WTC11 (cell line): ENCODE data around the gene CPNE5.

Source experiments
- CREB1 ChIP-seq: sonication (generic); formaldehyde crosslinking; IDR thresholded peaks from 2 replicates; pipeline ENCODE4 v1.8.0; 2023; ENCODE audit warnings: mild to moderate bottlenecking, missing genetic modification reagents
- ELF4 ChIP-seq: sonication (generic); formaldehyde crosslinking; IDR thresholded peaks from 2 replicates; pipeline ENCODE4 v1.8.1; 2022; ENCODE audit warnings: low read depth, mild to moderate bottlenecking, moderate library complexity, missing genetic modification reagents
- EMX1 ChIP-seq: fragments of 250-450 bp; sonication (Bioruptor Pico); IDR thresholded peaks from 2 replicates; pipeline ENCODE4 v1.8.0; 2021; ENCODE audit warnings: mild to moderate bottlenecking
- FOXJ3 ChIP-seq: sonication (generic); formaldehyde crosslinking; IDR thresholded peaks from 2 replicates; pipeline ENCODE4 v1.9.0; 2021; ENCODE audit warnings: missing genetic modification reagents, mild to moderate bottlenecking, borderline replicate concordance
- HMGA2 ChIP-seq: fragments of 250-450 bp; sonication (Bioruptor Pico); IDR thresholded peaks from 2 replicates; pipeline ENCODE4 v1.4.0; 2021; ENCODE audit warnings: mild to moderate bottlenecking, moderate library complexity
- SMAD4 ChIP-seq: sonication (generic); formaldehyde crosslinking; IDR thresholded peaks from 2 replicates; pipeline ENCODE4 v1.8.0; 2022; ENCODE audit warnings: mild to moderate bottlenecking, missing genetic modification reagents
- STAT6 ChIP-seq: sonication (generic); formaldehyde crosslinking; conservative IDR thresholded peaks from 2 replicates; pipeline ENCODE4 v1.8.1; 2023; ENCODE audit warnings: mild to moderate bottlenecking, low read depth, missing genetic modification reagents, moderate library complexity
- TF ChIP-seq, protein P1 (sequence below): sonication (generic); formaldehyde crosslinking; conservative IDR thresholded peaks from 2 replicates; pipeline ENCODE4 v1.8.1; 2022; ENCODE audit warnings: mild to moderate bottlenecking, missing genetic modification reagents
- TF ChIP-seq, protein P2 (sequence below): sonication (generic); formaldehyde crosslinking; IDR thresholded peaks from 2 replicates; pipeline ENCODE4 v1.8.0; 2022; ENCODE audit warnings: mild to moderate bottlenecking, missing genetic modification reagents
- TF ChIP-seq, protein P3 (sequence below): fragments of 200-600 bp; IDR thresholded peaks from 2 replicates; pipeline ENCODE4 v1.8.0; 2022; ENCODE audit warnings: antibody characterized with exemption
- TF ChIP-seq, protein P4 (sequence below): sonication (generic); formaldehyde crosslinking; IDR thresholded peaks from 2 replicates; pipeline ENCODE4 v1.8.0; 2022; ENCODE audit warnings: mild to moderate bottlenecking, missing genetic modification reagents

- TF ChIP-seq, protein P1, sequence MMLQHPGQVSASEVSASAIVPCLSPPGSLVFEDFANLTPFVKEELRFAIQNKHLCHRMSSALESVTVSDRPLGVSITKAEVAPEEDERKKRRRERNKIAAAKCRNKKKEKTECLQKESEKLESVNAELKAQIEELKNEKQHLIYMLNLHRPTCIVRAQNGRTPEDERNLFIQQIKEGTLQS (CRISPR knock-in tag), result no peak
- TF ChIP-seq, protein P2, sequence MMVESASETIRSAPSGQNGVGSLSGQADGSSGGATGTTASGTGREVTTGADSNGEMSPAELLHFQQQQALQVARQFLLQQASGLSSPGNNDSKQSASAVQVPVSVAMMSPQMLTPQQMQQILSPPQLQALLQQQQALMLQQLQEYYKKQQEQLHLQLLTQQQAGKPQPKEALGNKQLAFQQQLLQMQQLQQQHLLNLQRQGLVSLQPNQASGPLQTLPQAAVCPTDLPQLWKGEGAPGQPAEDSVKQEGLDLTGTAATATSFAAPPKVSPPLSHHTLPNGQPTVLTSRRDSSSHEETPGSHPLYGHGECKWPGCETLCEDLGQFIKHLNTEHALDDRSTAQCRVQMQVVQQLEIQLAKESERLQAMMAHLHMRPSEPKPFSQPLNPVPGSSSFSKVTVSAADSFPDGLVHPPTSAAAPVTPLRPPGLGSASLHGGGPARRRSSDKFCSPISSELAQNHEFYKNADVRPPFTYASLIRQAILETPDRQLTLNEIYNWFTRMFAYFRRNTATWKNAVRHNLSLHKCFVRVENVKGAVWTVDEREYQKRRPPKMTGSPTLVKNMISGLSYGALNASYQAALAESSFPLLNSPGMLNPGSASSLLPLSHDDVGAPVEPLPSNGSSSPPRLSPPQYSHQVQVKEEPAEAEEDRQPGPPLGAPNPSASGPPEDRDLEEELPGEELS (CRISPR knock-in tag), result no peak
- TF ChIP-seq, protein P3, sequence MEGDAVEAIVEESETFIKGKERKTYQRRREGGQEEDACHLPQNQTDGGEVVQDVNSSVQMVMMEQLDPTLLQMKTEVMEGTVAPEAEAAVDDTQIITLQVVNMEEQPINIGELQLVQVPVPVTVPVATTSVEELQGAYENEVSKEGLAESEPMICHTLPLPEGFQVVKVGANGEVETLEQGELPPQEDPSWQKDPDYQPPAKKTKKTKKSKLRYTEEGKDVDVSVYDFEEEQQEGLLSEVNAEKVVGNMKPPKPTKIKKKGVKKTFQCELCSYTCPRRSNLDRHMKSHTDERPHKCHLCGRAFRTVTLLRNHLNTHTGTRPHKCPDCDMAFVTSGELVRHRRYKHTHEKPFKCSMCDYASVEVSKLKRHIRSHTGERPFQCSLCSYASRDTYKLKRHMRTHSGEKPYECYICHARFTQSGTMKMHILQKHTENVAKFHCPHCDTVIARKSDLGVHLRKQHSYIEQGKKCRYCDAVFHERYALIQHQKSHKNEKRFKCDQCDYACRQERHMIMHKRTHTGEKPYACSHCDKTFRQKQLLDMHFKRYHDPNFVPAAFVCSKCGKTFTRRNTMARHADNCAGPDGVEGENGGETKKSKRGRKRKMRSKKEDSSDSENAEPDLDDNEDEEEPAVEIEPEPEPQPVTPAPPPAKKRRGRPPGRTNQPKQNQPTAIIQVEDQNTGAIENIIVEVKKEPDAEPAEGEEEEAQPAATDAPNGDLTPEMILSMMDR, result no peak
- TF ChIP-seq EMX1 (CRISPR knock-in tag) (no peak), HMGA2 (CRISPR knock-in tag) (no peak), FOXJ3 (CRISPR knock-in tag) (no peak), ELF4 (CRISPR knock-in tag) (no peak), STAT6 (CRISPR knock-in tag) (no peak), SMAD4 (CRISPR knock-in tag) (no peak), CREB1 (CRISPR knock-in tag) (no peak)
- TF ChIP-seq, protein P4, sequence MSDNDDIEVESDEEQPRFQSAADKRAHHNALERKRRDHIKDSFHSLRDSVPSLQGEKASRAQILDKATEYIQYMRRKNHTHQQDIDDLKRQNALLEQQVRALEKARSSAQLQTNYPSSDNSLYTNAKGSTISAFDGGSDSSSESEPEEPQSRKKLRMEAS, result no peak
Observed at GRCh38 chr6:36886950-36887618, 47.8 kb upstream of the CPNE5 start.
